Measurements from ENCODE around the gene ARGLU1. TPM values are rescaled to one million over a fixed set of nuclear protein-coding genes. Genes with fewer than 3 reads are reported as not detected.
A peak's percentile ranks its signal among the peaks of the same experiment; 100 is the strongest.

Gene ARGLU1
- total RNA-seq, 1 donor from 2014 or later: 56.9 TPM

DNA sequence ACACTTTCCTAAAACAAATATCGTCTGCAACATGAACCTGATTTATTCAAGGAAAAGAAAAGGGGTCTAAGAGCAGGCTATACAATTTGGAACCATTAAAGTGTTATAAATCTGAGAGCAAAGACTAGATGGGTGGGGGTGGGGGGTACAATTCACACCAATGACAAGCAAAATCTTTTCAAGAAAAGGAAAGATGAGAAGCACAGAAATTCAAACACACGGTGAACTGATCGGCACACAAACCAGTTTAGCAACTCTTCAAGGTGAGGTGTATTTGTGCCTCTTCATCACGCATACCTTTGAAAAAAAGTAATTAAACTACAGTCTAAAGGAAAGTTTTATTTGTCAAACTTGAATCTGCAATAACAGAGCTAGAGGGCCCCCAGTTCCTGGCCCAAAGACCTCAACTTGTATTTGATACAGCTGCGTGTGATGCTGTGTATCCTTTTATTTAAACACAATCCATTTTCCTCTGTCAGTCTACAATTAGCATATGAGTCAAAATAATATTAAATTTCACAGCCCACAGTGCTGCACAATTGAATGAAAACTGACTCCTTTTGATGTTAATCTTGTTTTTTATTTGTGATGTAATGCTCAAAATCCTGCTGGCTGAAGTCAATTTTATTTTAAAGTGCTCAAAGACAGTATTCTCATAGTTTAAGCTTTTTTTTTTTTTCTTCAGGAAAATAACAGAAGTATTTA is 46.7 kb downstream of the ARGLU1 start:
- H3K36me3 Mint-ChIP-seq (ENCODE audit: low read depth, unreplicated experiment): peaks cover 3% of the 10 kb centered on the region
- peaks cover 2% of the 10 kb centered on the region for H3K36me3 ChIP-seq (ENCODE audit: insufficient read depth, low read length)
- DNase-seq (ENCODE audit: low read depth) (no peak), FAIRE-seq (no peak)
- H3K27me3 ChIP-seq (ENCODE audit: insufficient read depth, low read length): no peaks in the 10 kb centered on the region
- TF ChIP-seq, protein P1, sequence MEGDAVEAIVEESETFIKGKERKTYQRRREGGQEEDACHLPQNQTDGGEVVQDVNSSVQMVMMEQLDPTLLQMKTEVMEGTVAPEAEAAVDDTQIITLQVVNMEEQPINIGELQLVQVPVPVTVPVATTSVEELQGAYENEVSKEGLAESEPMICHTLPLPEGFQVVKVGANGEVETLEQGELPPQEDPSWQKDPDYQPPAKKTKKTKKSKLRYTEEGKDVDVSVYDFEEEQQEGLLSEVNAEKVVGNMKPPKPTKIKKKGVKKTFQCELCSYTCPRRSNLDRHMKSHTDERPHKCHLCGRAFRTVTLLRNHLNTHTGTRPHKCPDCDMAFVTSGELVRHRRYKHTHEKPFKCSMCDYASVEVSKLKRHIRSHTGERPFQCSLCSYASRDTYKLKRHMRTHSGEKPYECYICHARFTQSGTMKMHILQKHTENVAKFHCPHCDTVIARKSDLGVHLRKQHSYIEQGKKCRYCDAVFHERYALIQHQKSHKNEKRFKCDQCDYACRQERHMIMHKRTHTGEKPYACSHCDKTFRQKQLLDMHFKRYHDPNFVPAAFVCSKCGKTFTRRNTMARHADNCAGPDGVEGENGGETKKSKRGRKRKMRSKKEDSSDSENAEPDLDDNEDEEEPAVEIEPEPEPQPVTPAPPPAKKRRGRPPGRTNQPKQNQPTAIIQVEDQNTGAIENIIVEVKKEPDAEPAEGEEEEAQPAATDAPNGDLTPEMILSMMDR (IDR thresholded peaks at IDR 0.05; ENCODE audit: insufficient read depth, low read depth, low read length): no peak
- no peak for TF ChIP-seq EZH2 (IDR thresholded peaks at IDR 0.05; ENCODE audit: insufficient read depth, low read length)
- H4K20me1 ChIP-seq (ENCODE audit: insufficient read depth, low read length): peaks cover 70% of the 10 kb centered on the region
- peak overlapping the region; percentile 17 for H3K27ac ChIP-seq (ENCODE audit: low read depth, low read length)
- no peak overlapping the region for H3K9ac ChIP-seq (ENCODE audit: low read length)
- H3K4me1 Mint-ChIP-seq (ENCODE audit: low read depth, unreplicated experiment): peaks cover 63% of the 10 kb centered on the region
- H3K4me3 Mint-ChIP-seq (ENCODE audit: unreplicated experiment): no peak overlapping the region
- H3K9me3 ChIP-seq (ENCODE audit: insufficient read depth, low read depth, low read length): no peaks in the 10 kb centered on the region
- peaks cover 100% of the 10 kb centered on the region for H3K79me2 ChIP-seq (ENCODE audit: insufficient read depth, low read length)
- H3K4me1 ChIP-seq (ENCODE audit: insufficient read depth, low read length): peaks cover 28% of the 10 kb centered on the region
- no peak overlapping the region for H2AFZ ChIP-seq (ENCODE audit: low read depth, low read length)
- H3K4me2 ChIP-seq (ENCODE audit: low read length): peak overlapping the region; percentile 3
- no peak overlapping the region for H3K4me3 ChIP-seq (ENCODE audit: insufficient read depth, low read depth, low read length)
- H3K27ac Mint-ChIP-seq (ENCODE audit: unreplicated experiment): no peak overlapping the region
- no peaks in the 10 kb centered on the region for H3K27me3 Mint-ChIP-seq (ENCODE audit: low read depth, unreplicated experiment)
- no peaks in the 10 kb centered on the region for H3K9me3 Mint-ChIP-seq (ENCODE audit: unreplicated experiment)

DNA sequence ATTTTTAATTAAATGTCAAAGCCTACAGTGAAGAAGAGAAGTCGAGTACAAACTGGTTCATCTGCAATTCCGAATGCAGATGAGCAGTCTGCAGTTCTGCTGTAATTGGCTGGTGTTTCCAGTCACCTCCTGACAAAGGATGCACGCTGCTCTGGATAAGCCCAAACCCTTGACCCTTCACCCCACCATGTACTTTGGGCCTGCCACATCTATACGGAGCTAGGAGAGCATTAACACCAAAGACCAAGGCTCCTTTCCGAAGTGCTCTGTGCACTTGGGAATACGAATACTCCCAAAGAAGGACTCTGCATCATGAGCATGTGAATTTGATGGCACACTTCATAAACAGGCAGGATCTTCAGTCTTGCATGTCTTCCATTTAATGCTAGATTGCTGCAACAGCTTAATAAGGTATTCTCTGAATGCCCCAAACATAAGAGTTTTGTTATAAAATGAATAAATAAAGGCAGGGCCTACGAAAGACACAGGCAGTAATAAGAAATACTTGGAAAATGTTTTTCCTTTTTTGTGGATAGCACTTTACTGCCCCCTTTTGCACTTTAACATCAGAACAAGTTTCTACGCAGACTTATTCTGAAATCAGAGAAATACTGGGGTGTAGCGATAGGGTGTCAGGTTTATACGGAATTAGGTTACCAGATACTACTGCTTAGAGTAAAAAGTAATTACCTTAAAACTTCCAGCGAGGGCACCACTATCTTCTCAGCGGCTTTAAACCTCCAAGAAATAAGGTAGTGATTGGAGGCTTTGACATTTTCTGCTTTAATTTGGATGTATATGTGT is 47.5 kb downstream of the ARGLU1 start:
- H3K36me3 Mint-ChIP-seq (ENCODE audit: low read depth, unreplicated experiment): peaks cover 3% of the 10 kb centered on the region
- no peaks in the 10 kb centered on the region for H3K9me3 Mint-ChIP-seq (ENCODE audit: unreplicated experiment)
- H3K4me1 ChIP-seq (ENCODE audit: insufficient read depth, low read length): peaks cover 29% of the 10 kb centered on the region
- no peak overlapping the region for H3K9ac ChIP-seq (ENCODE audit: low read length)
- H3K27ac ChIP-seq (ENCODE audit: low read depth, low read length): peak overlapping the region; percentile 17
- peaks cover 100% of the 10 kb centered on the region for H3K79me2 ChIP-seq (ENCODE audit: insufficient read depth, low read length)
- H3K27me3 Mint-ChIP-seq (ENCODE audit: low read depth, unreplicated experiment): no peaks in the 10 kb centered on the region
- TF ChIP-seq, protein P1 (IDR thresholded peaks at IDR 0.05; ENCODE audit: insufficient read depth, low read depth, low read length): peak; percentile 41
- no peak for TF ChIP-seq EZH2 (IDR thresholded peaks at IDR 0.05; ENCODE audit: insufficient read depth, low read length)
- H2AFZ ChIP-seq (ENCODE audit: low read depth, low read length): no peak overlapping the region
- H4K20me1 ChIP-seq (ENCODE audit: insufficient read depth, low read length): peaks cover 62% of the 10 kb centered on the region
- H3K4me3 ChIP-seq (ENCODE audit: insufficient read depth, low read depth, low read length): no peak overlapping the region
- peaks cover 2% of the 10 kb centered on the region for H3K36me3 ChIP-seq (ENCODE audit: insufficient read depth, low read length)
- DNase-seq (ENCODE audit: low read depth): no peak
- peak overlapping the region; percentile 14 for H3K4me2 ChIP-seq (ENCODE audit: low read length)
- no peak for FAIRE-seq
- H3K4me3 Mint-ChIP-seq (ENCODE audit: unreplicated experiment): no peak overlapping the region
- H3K4me1 Mint-ChIP-seq (ENCODE audit: low read depth, unreplicated experiment): peaks cover 62% of the 10 kb centered on the region
- H3K9me3 ChIP-seq (ENCODE audit: insufficient read depth, low read depth, low read length): no peaks in the 10 kb centered on the region
- H3K27me3 ChIP-seq (ENCODE audit: insufficient read depth, low read length): no peaks in the 10 kb centered on the region
- H3K27ac Mint-ChIP-seq (ENCODE audit: unreplicated experiment): peak overlapping the region; percentile 3
